HG02852 (cell line): ENCODE measurements around the gene GRAMD4.

Experiments
- ATAC-seq: cut with Tn5 transposase; IDR thresholded peaks from one replicate; pipeline ENCODE4 v1.9.1; 2021; ENCODE audit warnings: mild to moderate bottlenecking, moderate library complexity; ENCODE audit not compliant: unreplicated experiment

The GRAMD4 gene, protein sequence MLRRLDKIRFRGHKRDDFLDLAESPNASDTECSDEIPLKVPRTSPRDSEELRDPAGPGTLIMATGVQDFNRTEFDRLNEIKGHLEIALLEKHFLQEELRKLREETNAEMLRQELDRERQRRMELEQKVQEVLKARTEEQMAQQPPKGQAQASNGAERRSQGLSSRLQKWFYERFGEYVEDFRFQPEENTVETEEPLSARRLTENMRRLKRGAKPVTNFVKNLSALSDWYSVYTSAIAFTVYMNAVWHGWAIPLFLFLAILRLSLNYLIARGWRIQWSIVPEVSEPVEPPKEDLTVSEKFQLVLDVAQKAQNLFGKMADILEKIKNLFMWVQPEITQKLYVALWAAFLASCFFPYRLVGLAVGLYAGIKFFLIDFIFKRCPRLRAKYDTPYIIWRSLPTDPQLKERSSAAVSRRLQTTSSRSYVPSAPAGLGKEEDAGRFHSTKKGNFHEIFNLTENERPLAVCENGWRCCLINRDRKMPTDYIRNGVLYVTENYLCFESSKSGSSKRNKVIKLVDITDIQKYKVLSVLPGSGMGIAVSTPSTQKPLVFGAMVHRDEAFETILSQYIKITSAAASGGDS

DNA sequence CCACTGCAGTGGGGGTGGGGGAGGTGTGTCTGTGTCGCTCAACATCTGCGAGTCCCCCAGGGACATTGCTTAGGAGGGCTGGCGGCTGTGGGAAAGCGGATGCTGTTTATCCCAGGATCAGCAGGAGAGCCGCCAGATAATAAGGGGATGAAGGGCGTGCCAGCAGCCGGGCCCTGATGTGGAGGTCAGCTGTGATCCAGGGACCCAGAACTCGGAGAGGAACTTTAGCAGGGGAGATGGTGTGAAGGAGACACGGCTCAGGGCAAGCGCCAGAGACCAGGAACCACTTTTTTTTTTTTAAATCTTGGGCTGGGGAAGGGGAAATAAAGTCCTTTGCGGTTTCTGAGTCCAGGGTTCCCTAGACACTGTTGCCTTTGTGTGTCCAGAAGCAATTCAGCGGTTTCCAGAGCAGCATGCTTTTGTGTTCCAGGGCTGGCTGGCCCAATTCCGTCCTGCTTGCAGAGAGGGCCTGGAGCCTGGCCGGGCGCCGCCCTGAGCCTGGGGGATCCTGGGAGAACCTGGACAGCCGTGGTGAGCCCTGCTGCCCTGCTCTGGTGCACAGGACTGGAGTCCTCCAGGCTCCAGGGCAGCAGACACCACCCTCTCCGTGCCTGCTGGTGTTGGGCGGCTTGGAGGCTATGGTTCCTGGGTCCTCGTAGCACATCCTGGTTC, at the start of gene GRAMD4:
Gene GRAMD4, plus strand, starts transcription at position 557 of the 672 bp plus-strand sequence. CDS start 6,414 bp downstream, outside the sequence.
- no peak for ATAC-seq

DNA sequence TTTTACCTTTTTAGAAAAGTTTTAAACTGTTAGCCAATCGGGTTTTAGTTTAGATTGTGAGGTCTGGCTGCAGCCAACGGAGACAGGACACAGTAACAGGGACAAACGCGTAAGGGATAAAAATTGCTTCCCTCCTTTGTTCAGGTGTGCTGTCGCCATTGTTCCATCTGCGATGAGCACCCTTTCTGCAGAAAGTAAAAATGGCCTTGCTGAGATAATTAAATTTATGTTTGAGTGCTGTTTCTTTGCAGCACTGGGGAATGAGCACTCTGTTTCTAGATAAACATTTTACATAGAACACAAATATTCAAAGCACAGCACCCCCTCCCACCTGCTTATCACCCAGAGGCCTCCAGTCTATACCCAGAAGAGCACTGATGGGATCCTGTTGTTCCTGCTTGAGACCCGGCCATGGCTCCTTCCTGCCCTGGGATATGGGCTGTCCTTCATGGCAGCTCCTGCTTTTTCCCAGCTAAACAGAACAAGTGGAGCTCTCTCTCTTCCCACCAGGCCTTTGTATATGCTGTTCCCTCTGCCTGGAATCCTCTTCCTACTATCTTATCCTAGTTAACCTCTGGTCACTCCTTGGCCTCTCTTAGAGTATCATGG, 48.4 kb upstream of the GRAMD4 start:
- no peak for ATAC-seq

DNA sequence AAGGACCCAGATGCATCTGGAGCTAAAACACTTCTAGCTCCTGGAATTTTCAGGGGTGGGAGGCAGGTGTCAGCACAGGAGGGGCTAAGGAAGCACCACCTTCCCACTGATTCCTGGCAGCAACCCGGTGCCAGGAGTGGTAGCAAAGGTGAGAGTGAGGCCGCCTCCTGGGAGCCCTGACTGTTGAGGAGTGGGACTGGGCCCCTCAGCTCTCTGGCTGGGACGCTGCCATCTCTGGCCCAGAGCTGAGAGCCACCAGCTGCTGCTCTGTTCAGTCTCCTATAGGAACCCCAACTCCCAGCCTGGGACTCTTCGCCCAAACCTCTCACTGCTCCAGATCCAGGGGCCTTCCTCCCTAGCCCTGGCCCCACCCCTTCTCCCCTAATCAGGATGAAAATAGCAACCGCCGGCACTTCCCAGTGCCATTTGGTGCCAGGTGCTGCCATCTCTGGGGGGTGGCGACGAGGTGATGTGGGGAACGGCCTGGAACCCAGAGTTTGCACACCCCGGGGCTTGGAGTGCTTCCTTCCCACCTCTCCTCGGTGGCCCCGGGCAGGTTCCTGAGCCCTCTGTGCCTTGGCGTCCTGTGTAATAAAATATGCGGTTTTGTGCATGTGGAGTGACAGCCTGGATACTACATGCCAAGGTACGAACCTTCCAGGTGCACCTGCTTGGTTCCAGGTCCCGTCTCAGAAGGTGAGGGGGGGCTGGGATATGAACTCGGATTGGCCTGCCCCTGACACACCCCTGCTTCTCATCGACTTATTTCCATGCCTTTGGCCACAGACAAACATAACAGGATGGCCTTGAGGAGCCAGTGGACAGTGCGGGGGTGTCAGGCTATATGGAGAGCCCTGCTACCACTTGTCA, 47.0 kb upstream of the GRAMD4 start:
- ATAC-seq, result no peak

DNA sequence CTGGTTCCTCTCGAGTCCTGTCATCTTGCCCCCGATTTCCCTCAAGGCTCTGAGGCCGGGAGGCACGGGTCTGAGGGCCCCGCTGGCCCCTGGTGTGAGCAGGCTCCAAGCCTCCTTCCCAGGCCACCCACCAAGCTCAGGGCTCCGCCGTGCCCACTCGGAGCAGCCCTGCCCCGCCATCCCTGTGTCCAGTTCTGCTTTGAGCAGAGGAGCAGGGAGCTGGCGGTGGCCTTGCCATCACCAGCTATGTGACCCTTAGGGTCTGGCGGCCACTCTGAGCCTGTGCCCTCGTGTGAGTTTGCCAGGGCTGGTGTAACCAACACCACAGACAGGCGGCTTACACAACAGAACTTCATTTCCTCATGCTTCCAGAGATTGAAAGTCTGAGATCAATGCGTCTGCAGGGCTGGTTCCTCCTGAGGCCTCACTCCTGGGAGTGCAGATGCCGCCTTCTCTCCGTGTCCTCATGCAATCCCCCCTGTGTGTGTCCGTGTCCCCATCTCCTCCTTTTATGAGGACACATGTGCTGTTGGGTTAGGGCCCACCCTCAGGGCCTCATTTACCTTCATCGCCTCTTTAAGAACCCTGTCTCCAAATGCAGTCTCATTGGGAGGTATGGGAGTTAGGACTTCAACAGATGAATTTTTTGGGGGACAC, 46.3 kb upstream of the GRAMD4 start:
- ATAC-seq, result no peak

DNA sequence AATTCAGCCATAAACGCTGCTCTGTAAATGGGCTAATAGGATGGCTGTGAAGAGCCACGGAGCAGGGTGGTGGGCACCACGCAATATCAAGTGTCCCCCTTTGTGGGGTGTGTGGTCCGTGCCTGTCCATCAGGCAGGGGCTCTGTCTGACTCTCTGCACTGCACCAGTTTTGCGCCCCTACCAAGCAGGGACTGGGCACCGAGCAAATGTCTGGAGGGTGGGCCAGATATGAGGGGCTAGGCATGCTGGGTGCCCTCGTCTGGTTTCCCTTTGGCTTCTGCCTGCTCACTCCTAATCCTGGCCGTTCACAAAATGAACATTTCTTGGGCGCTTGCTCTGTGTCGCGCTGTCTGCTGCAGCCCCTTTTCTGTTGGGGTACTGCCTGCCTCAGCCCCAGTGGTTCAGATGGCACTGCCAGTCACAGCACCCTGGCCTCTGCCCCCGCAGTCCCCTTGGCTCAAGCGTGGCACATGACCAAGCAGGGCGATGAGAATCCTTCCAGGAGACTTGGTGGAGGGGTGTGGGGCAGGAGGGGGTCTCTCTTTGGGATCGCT, 45.7 kb upstream of the GRAMD4 start:
- no peak for ATAC-seq

DNA sequence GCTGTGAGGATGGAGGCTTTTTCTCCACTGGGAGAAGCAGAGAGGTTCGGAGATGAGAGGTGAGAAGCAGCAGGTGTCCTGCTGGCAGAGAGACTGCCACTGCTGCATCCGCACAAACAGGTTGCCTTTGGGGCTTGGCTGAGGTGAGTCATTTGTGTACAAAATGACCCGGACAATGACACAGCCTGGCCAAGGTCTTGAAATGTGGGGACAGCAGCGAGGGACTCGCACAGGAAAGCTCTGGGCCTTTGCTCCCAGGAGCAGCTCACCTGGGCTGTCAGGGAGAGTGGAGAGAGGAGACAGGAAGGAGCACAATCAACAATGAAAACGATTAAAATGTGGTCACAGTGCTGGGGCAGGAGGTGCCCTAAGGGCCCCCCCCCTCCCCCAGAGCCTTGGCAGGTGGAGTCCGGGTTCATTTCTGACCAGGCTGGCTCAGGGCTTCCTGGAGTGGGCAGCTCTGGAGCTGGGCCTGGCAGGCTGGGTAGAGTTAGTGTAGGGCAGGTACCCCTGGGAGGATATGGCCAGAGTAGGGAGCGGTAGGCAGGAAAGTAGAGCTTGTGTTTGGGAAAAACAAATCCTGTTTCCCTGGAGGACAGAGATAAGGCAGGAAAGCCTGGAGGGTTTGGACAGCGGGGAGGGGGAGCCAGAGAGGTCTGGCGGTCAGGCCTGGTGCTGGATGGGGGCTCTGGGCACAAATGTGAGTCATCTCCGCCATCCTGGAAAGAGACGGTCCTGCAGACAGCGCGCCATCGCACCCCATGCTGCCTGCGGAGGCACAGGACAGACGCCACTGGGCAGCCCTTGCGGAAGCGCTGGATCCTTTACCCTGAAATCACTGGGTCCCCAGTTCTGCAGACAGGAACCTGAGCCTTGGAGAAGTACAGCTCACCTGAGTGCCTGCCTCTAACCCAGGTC, 44.9 kb upstream of the GRAMD4 start:
- ATAC-seq, result no peak

DNA sequence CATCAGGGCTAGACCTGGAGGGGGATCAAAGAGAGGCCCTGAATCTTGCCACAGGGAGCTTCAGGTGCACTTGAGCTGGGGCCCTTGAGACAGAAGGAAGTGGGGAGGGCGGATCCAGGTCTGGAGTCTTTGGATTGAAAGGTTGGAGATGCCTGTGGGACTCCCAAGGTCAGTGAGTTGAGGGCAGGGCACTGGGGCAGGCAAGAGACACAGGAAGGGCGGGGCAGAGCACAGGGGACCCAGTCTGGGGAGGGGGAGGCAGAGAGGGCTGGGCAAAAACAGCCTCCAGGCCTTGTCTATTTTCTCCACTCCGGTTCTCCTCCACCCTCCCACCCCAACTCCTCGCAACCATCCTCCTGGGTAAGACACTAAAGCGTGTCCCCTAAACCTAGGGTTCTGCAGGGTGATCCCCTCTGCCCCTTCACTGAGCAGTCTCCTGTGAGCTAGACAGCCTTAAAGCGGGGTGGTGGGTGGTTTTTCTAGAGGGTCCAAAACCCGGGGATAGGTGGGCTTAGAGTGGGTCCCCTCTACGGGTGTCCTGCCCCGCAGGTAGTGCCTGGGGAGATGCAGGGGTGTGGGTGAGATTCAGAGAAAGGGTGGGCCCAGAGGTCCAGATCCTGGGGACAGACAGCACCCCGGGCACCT, 44.2 kb upstream of the GRAMD4 start:
- ATAC-seq, result no peak

DNA sequence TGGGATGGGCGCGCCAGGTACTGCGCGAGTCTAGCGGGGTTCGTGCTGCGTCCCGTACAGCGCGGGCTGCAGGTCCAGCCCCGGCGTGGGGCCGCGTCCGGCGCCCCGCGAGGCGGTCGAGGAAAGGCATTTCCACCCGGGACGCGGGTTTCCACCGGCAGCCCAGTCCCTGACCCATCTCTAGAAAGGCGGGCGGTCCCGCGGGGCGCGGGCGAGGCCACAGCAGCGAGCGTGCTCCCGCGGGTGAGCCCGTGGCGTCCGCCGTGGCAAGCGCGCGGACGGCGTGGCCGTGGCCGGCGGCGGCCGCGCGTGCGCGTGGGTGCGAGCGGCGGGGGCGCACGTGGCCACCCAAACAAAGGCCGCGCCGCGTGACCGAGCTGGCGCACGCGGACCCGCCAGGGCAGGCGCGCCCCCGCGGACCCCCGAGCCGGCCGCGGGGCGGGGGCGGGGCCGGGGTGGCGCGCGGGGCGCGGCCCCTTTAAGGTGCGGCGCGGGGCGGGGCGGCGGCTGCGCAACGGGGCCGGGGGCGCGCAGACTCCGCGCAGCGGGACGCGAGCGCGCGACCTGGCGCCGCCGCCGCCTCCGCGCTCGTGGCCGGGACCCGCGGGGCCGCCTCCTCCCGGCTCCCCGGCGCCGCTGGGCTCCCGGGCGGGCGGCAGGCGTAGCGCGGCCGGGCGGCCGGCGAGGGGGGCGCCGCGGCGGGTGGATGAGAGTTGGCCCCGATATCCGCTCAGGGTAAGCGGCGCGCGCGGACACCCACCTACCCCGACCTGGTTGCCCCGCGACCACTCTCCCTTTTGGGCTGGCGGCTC, 43.4 kb upstream of the GRAMD4 start:
- no peak for ATAC-seq

DNA sequence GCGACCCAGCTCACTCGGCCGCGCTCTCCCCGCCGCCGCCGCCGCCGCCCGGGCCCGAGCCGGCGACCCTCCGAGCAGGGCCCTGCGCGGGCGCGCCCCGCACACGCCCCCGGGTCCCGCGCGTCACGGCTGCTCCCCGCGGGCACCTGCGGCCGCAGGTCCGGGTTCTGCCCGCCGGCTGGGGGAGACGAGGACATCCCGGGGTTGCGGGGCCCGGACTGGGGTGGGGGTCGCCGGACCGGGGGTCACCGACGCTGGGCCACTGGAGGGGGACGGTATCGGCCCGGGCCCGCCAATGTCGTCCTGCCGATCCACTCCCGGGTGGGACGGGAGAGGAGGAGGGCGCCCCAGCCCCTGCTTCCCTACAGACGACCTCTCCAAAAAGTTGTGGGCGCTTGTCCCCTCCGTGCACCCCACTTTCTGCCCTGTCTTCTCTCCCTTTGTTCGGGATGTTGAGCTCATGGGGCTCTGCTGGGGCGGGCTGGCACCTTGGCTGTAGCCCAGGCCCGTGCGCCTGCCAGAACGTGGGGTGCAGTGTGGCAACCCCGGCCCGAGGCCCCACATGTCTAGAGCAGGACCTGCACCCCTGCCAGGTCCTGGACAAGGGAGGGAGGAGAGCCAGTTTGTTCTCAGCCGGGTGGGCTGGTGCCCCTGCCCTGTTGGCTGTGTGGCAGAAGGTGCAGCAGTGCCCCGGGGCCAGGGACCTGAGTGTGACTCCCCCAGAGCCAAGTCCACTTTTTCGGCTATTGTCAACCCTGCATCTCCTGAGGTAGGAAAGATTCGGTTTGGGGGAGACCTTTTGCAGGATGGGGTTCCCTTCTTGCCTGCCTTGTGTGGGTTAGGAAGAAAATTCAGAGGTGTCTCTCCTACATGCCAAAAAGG, 42.6 kb upstream of the GRAMD4 start:
- no peak for ATAC-seq

DNA sequence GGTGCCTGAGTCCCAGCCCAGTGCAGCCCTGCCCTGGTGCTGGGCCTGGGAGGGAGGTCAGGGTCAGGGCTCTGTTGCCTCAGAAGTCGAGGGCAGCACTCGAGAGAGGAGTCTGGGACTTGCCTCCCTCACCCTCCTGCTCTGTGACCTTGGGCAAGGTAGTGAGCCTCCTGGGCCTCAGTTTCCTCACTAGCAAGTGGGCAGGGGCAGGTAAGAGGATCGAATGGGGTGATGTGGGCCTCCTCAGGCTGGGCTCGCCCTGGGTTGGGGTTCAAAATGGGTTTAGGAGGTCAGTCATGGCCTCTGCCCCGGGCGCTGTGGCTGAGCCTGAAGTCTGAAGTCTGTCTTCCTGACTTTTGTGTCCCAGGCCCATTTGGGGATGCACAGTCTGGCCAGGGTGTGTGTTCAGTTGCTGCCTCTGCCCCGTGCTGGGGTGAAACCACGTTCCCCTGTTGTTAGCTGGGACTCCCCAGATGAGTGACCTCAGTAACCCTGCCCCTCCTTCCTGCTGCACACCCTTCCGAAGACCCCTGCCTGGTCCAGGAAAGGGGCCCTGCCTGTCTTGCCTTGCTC, 41.8 kb upstream of the GRAMD4 start:
- ATAC-seq, result no peak

DNA sequence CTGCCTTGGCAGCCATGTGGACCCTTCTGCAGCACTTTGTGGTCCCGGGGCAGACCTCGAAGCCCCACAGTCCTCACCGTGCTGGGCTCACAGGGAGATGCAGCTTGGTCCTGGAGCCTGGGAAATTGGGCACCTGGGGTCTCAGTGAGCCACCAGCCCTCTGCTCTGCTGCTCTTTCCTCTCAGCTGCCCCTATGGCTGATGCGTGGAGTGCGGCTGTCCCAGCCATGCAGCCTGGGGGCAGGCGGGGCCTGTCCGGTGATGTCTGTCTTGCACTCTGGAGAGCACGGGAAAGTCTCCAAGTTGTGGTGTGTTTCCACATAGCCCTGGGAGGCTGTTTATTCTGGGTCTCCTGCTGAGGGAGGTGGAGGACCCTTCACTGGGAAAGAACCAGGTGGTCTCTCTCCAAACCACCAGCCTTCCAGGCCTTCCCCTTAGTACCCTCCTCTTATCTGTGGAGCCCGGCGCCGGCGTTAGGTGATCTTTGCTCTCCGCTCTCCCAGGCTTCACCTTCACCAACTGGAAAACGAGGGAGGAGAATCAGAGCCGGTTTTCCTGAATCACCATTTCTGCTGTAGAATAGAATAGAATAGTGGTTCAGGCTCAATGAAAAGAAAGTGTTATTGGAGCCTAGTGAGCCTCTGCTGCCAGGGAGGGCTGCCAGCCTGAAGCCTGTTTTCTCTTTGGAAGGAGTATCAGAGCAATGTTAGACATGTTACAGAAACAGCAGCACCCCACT, 41.2 kb upstream of the GRAMD4 start:
- no peak for ATAC-seq

DNA sequence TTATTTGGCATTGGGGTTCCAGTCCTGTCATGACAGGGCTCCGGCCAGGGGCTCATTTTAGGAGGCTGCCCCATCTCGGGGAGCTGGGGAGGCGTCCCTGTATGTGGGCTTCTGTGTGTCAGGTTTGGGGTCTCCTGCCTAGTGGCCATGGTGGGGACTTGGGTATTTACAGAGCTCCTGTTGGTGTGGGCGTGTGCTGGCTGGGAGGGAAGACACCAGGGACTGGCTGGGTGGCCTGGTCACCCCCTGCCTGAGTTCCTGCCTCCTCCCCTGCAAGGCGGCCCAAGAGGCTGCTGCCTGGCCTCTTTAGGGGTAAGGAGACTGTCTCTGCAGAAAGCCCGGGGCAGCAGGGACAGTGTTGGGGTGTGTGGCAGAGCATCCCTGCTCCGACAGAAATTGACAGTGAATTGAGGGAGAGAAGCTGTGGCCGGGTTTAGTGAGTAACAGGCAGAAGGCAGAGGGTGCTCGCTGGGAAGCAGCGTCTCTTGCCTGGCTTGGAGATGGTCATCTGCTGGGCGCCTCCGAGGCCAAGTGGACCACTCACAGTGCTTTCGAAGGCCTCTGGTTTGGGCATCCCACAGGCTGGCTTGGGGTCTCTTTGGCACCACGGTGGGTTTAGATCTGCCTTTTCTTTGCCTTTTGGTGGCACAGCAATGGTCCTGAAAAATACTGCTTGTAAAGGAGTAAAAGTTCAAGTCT, 40.3 kb upstream of the GRAMD4 start:
- no peak for ATAC-seq

DNA sequence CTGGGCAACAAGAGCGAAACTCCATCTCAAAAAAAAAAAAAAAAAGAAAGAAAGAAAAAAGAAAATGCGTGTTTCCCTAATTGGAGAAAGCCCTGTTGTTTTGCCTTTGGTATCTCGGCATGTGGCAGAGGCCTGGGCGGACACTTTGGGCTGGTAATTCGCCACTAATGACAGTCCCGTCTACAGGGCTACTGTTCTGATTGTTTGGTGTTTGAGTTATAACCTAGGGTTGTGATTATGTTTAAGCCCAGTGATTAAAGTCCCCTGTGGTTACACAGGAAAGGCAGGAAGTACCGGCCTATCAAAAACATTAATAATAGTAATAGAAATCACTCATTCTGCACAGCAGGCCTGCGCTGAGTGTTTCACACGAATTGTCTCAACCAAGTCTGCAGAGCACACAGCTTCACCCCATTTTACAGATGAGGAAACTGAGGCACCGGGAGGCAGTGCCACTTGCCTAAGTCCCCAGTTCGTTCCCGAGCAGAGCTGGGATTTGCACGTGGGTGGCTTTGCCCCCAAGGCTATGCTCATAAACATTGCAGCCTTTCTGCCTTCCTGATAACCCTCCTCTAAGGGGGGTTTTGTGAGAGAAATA, 39.1 kb upstream of the GRAMD4 start:
- no peak for ATAC-seq

DNA sequence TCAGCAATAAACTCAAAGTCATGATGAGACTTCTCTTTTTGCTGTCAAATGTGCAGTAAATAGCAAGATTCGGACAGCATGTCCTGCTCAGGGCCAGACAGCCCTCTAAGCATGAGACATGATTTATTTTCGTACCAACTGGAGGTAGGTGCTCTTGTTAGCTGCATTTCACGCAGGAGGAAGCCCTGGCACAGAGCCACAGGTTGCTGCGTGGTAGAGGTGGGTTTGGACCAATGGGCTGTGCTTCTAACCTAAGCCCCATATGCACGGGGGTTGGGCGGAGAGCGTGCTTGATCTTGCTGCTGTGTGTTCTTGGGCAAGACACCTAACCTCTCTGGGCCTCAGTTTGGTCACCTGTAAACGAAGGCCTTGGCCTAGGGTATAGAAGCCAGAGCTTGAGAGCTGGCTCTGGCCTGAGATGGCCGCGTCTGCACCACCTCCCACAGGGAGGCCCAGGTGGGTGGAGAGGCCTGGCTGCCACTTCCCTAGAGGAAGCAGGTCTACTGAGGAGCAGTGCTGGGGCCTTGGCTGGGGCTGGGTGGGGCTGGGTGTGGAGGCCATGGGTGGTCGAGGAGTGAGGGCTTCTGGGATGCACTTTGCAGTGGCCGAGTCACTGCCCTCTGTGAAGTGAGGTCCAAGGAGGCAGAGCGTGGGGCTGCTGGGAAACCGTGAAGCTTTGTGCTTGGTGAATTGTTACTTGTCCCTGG, 38.5 kb upstream of the GRAMD4 start:
- no peak for ATAC-seq
